IPS-20b (cell line): Measurements from ENCODE around the gene TLR1.

Source experiments
- H3K27ac ChIP-seq: one replicate; pipeline ENCODE4 v1.5.1; 2013; ENCODE audit warnings: low read length
- H3K27me3 ChIP-seq: 2 replicates; pipeline ENCODE4 v1.6.1; 2013; ENCODE audit warnings: mild to moderate bottlenecking, low read length, inconsistent platforms; ENCODE audit not compliant: insufficient read depth
- H3K36me3 ChIP-seq: 2 replicates; pipeline ENCODE4 v1.6.1; 2013; ENCODE audit warnings: low read depth, mild to moderate bottlenecking, inconsistent platforms, low read length, moderate library complexity; ENCODE audit not compliant: insufficient read depth
- H3K4me1 ChIP-seq: 2 replicates; pipeline ENCODE4 v1.6.1; 2013; ENCODE audit warnings: mild to moderate bottlenecking, control low read depth, inconsistent platforms, low read length, moderate library complexity; ENCODE audit not compliant: insufficient read depth
- H3K4me3 ChIP-seq: 2 replicates; pipeline ENCODE4 v1.5.1; 2013; ENCODE audit warnings: mild to moderate bottlenecking, low read length, inconsistent platforms
- H3K9ac ChIP-seq: 2 replicates; pipeline ENCODE4 v1.6.1; 2013; ENCODE audit warnings: low read depth, mild to moderate bottlenecking, inconsistent platforms, low read length, moderate library complexity
- H3K9me3 ChIP-seq: 2 replicates; pipeline ENCODE4 v1.6.1; 2013; ENCODE audit warnings: mild to moderate bottlenecking, low read depth, low read length, inconsistent platforms; ENCODE audit not compliant: insufficient read depth

The TLR1 gene

GRCh38 chr4:38803833-38804653 lies 548 bp downstream of the TLR1 start:
- no peaks in the 10 kb centered on the region for H3K4me1 ChIP-seq
- H3K27ac ChIP-seq = no peak overlapping the region
- H3K4me3 ChIP-seq = no peak overlapping the region
- H3K9me3 ChIP-seq = peaks cover 15% of the 10 kb centered on the region; the same call in 1 of the 2 replicates
- H3K27me3 ChIP-seq = no peaks in the 10 kb centered on the region
- no peak overlapping the region for H3K9ac ChIP-seq
- no peaks in the 10 kb centered on the region for H3K36me3 ChIP-seq

- Histone ChIP-seq H3K27ac (no peak overlapping the region), H3K9ac (no peak overlapping the region)
These were observed 1.8 kb downstream of the TLR1 start for GRCh38 chr4:38802561-38803355.

GRCh38 chr4:38800961-38801450 lies 3.6 kb downstream of the TLR1 start:
- Histone ChIP-seq H3K4me1 (no peaks in the 10 kb centered on the region), H3K4me3 (no peak overlapping the region), H3K36me3 (no peaks in the 10 kb centered on the region), H3K27me3 (no peaks in the 10 kb centered on the region), H3K9me3 (peaks cover 15% of the 10 kb centered on the region; the same call in 1 of the 2 replicates), H3K27ac (no peak overlapping the region), H3K9ac (no peak overlapping the region)

More at GRCh38 chr4:38802561-38803355, 1.8 kb downstream of the TLR1 start:
- Histone ChIP-seq H3K4me3 (no peak overlapping the region), H3K27me3 (no peaks in the 10 kb centered on the region), H3K4me1 (no peaks in the 10 kb centered on the region), H3K9me3 (peaks cover 15% of the 10 kb centered on the region; the same call in 1 of the 2 replicates), H3K36me3 (no peaks in the 10 kb centered on the region)

- no peaks in the 10 kb centered on the region for H3K4me1 ChIP-seq
- H3K36me3 ChIP-seq = no peaks in the 10 kb centered on the region
- no peak overlapping the region for H3K4me3 ChIP-seq
- H3K27ac ChIP-seq = no peak overlapping the region
- H3K9me3 ChIP-seq = peaks cover 15% of the 10 kb centered on the region; the same call in 1 of the 2 replicates
- H3K27me3 ChIP-seq = no peaks in the 10 kb centered on the region
- no peak overlapping the region for H3K9ac ChIP-seq
These were observed 4.2 kb downstream of the TLR1 start for GRCh38 chr4:38800366-38800765.

GRCh38 chr4:38795087-38795486 lies 9.5 kb downstream of the TLR1 start:
- Histone ChIP-seq H3K27me3 (no peaks in the 10 kb centered on the region), H3K4me1 (no peaks in the 10 kb centered on the region), H3K9ac (no peak overlapping the region), H3K9me3 (no peaks in the 10 kb centered on the region), H3K27ac (no peak overlapping the region), H3K4me3 (no peak overlapping the region), H3K36me3 (no peaks in the 10 kb centered on the region)

- Histone ChIP-seq H3K27ac (no peak overlapping the region), H3K27me3 (no peaks in the 10 kb centered on the region), H3K36me3 (no peaks in the 10 kb centered on the region), H3K9ac (no peak overlapping the region), H3K9me3 (no peaks in the 10 kb centered on the region), H3K4me1 (no peaks in the 10 kb centered on the region), H3K4me3 (no peak overlapping the region)
These were observed 10.5 kb downstream of the TLR1 start for GRCh38 chr4:38794051-38794450.

- H3K4me3 ChIP-seq = no peak overlapping the region
- H3K4me1 ChIP-seq = no peaks in the 10 kb centered on the region
- no peaks in the 10 kb centered on the region for H3K36me3 ChIP-seq
- no peaks in the 10 kb centered on the region for H3K9me3 ChIP-seq
- no peak overlapping the region for H3K27ac ChIP-seq
- no peaks in the 10 kb centered on the region for H3K27me3 ChIP-seq
- no peak overlapping the region for H3K9ac ChIP-seq
These were observed 13.6 kb downstream of the TLR1 start for GRCh38 chr4:38791010-38791409.

GRCh38 chr4:38788317-38788716 lies 16.3 kb downstream of the TLR1 start:
- Histone ChIP-seq H3K4me1 (no peaks in the 10 kb centered on the region), H3K4me3 (no peak overlapping the region), H3K9ac (no peak overlapping the region), H3K9me3 (no peaks in the 10 kb centered on the region), H3K27ac (no peak overlapping the region), H3K27me3 (no peaks in the 10 kb centered on the region), H3K36me3 (no peaks in the 10 kb centered on the region)

- H3K4me3 ChIP-seq = no peak overlapping the region
- H3K4me1 ChIP-seq = no peaks in the 10 kb centered on the region
- no peaks in the 10 kb centered on the region for H3K36me3 ChIP-seq
- no peak overlapping the region for H3K27ac ChIP-seq
- H3K27me3 ChIP-seq = no peaks in the 10 kb centered on the region
- H3K9ac ChIP-seq = no peak overlapping the region
- H3K9me3 ChIP-seq = no peaks in the 10 kb centered on the region
These were observed 16.9 kb downstream of the TLR1 start for GRCh38 chr4:38787693-38788092.

GRCh38 chr4:38785901-38786402 lies 18.6 kb downstream of the TLR1 start:
- Histone ChIP-seq H3K27ac (no peak overlapping the region), H3K4me1 (no peaks in the 10 kb centered on the region), H3K9me3 (no peaks in the 10 kb centered on the region), H3K9ac (no peak overlapping the region), H3K4me3 (no peak overlapping the region), H3K27me3 (no peaks in the 10 kb centered on the region), H3K36me3 (no peaks in the 10 kb centered on the region)

- H3K9me3 ChIP-seq = no peaks in the 10 kb centered on the region
- no peaks in the 10 kb centered on the region for H3K27me3 ChIP-seq
- no peaks in the 10 kb centered on the region for H3K36me3 ChIP-seq
- no peak overlapping the region for H3K9ac ChIP-seq
- H3K27ac ChIP-seq = no peak overlapping the region
- H3K4me3 ChIP-seq = no peak overlapping the region
- H3K4me1 ChIP-seq = no peaks in the 10 kb centered on the region
These were observed 19.4 kb downstream of the TLR1 start for GRCh38 chr4:38785041-38785790.
